Choroid plexus epithelial cell (primary cell): ENCODE measurements around the gene WIPI1.

ENCODE experiments used
- DNase-seq: peaks from one replicate; pipeline ENCODE4 v3.0.0-alpha.2; 2010; ENCODE audit warnings: low read depth
- H3K4me3 ChIP-seq: 2 replicates; pipeline ENCODE4 v1.5.1; 2011; ENCODE audit warnings: low read depth, mild to moderate bottlenecking, control low read depth, low read length, moderate library complexity
- TF ChIP-seq, protein P1 (sequence below): conservative IDR thresholded peaks from 2 replicates; pipeline ENCODE4 v1.5.1; 2011; ENCODE audit warnings: low read depth, mild to moderate bottlenecking, control low read depth, inconsistent platforms, low read length, moderate library complexity

The WIPI1 gene

DNA sequence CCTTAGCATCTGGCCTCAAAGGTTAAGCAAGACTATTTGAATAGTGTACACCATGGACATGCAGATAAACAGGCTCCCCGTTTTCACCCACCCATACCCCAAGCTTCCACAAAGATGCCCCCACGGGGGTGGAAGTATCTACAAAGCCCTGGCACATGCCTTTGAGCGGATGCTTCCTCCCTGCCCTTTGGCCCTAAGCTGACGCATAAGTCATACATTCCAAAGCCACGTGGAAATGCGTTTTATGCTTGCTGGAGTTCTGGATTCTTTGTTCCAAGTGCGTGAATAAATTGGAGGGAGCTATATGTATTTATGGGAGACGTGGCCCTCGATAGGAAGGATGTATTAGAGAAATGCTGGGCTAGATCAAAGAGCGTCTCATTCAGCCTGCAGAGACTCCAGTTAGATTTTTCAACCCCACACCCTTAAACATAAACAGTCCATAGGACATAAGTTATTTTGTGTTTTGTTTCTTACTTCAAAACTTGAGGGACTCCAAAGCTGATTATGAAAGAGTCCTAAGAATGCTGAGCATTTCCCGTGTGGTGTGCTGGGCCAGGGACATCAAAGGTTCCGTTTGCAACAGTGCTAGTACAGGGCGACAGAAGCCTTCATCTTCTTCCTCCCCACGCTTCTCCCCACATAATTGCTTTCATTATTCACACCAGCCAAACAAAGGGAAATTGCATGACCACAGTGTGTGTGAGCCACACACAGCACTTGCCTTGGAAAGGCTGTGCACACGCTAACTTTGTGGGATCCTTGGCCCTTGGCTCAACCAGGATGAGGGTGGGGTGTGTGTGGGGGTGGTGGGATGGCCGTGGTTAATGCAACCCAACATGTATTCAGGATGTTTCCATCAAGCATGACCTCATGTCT, 73.6 kb downstream of the WIPI1 start:
- peak; percentile 96 for DNase-seq
- H3K4me3 ChIP-seq = no peak overlapping the region
- TF ChIP-seq, protein P1, sequence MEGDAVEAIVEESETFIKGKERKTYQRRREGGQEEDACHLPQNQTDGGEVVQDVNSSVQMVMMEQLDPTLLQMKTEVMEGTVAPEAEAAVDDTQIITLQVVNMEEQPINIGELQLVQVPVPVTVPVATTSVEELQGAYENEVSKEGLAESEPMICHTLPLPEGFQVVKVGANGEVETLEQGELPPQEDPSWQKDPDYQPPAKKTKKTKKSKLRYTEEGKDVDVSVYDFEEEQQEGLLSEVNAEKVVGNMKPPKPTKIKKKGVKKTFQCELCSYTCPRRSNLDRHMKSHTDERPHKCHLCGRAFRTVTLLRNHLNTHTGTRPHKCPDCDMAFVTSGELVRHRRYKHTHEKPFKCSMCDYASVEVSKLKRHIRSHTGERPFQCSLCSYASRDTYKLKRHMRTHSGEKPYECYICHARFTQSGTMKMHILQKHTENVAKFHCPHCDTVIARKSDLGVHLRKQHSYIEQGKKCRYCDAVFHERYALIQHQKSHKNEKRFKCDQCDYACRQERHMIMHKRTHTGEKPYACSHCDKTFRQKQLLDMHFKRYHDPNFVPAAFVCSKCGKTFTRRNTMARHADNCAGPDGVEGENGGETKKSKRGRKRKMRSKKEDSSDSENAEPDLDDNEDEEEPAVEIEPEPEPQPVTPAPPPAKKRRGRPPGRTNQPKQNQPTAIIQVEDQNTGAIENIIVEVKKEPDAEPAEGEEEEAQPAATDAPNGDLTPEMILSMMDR = no peak

DNA sequence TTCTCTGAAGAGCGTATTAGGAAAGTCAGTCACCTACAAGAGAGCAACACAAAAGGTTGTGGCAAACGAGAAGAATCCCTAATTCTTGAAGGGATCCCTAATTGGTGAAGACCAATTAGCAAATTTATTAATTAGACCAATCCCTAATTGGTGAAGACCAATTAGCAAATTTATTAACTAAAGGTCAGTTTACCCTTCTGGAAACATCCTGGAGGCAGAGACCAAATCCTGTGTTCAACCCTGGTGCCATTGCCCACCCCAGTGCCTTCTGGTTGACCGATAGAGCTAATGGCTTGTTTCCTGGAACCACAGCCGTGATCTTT, 74.2 kb downstream of the WIPI1 start:
- no peak for DNase-seq
- TF ChIP-seq, protein P1 = no peak
- no peak overlapping the region for H3K4me3 ChIP-seq

DNA sequence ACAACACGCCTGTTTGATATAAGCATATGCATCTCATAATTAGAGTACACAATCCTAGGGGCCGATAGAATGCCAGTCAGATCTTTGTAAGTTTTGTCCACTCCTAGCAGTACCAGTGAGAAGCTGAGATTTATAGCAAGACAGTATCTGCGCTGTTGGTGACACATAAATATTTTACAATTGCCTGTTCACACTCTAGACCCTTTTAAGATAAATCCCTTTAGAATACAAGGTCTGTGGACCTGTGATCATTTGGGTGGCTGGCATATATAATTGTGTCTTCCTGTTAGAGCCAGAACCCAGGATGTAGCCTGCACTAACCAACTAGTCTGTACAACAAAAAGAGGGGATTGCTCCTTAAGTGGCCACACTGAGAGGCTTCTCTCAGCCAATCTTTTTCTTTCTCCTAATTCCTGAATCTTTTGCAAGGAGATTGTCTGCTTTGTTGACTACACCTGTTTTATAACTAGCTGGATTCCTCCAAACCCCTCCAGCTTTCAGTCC, 74.7 kb downstream of the WIPI1 start:
- H3K4me3 ChIP-seq = no peak overlapping the region
- peak; percentile 29 for DNase-seq
- TF ChIP-seq, protein P1 = no peak

DNA sequence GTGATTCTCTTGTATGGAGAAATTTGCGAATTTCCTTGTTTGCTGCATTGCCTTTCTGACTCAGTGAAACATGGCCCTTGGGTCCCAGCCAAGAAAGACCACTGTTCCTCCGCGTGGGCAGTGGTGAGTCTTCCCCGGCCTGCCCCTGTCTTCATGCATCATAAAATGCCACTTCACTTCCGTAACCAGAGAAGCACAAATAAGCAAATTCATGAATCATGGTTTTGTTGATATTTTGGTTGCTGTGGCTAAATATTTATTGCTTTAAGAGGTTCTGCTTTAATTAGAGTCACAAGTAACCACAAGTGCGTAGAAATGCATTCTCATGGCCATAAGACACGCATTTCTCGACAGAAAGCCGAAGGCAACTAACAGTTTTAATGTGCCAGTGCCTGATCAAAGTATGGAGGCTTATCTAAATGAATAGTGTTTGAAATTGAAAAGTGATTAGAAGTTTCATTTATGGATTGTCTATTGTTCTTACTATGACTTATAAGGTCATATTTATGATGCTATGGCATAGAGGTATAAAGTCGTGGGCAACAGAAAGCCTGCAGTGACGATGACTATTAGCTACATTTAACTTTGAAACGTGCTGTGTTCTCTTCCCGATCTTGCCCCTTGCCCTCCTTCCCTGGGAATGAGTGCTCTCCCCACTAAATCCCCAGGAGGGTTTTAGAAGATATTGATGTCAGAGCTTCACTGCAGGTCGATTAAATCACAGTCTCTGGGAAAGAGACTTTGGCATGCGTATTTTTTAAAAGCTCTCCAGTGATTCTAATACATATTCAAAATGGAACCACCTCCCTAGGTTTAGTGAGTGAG, 76.0 kb downstream of the WIPI1 start:
- DNase-seq = peak; percentile 93
- H3K4me3 ChIP-seq = no peak overlapping the region
- TF ChIP-seq, protein P1 = no peak

DNA sequence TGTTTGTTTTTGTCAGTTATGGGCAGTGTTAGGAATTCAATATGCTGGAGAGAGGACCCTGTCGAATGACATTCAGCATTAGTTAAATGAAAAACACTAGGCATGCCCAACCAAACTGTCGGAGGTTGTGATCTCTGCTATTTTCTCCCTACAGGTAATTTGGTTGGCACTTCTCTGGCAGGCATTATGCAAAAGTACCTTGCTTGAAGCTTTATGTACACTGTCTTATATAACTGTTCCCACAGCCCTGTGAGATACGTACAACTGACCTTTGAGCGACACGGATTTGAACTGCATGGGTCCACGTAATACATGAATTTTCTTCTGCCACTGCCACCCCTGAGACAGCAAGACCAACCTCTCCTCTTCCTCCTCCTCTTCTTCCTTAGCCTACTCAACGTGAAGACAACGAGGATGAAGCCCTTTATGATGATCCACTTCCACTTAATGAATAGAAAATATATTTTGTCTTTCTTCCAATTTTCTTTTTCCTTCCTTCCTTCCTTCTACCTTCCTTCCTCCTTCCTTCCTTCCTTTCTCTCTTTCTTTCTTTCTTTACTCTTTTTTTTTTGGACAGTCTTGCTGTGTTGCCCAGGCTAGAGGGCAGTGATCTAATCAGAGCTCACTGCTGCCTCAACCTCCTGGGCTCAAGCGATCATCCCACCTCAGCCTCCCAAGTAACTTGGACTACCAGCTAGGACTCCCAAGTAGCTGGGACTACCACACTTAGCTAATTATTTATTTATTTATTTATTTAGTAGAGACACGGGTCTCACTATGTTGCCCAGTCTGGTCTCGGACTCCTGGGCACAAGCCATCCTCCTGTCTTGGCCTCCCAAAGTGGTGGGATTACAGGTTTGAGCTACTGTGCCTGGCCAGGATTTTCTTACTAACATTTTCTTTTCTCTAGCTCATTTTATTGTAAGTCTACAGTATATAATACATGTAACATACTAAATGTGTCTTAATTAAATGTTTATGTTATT, 77.3 kb downstream of the WIPI1 start:
- TF ChIP-seq, protein P1 = no peak
- no peak overlapping the region for H3K4me3 ChIP-seq
- DNase-seq = no peak

DNA sequence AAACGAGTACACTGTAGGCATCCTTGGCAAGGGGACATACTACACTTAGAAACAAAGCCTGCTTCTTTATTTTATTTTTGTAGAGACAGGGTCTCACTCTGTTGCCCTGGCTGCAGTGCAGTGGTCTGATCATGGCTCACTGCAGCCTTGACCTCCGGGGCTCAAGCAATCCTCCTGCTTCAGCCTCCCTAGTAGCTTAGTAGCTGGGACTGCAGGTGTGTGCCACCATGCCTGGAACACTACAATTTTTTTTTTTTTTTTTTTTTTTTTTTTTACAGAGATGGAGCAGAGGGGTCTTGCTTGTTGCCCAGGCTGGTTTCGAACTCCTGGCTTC, 78.2 kb downstream of the WIPI1 start:
- H3K4me3 ChIP-seq = no peak overlapping the region
- no peak for DNase-seq
- TF ChIP-seq, protein P1 = no peak
